ENCODE results near the gene SPATA13. TPM values are rescaled to one million over a fixed set of nuclear protein-coding genes. Genes with fewer than 3 reads are reported as not detected.

The SPATA13 gene
- total RNA-seq, 1 donor from 2014 or later: 52.7 TPM

GRCh38 chr13:24223341-24224231 is 63.1 kb downstream of the SPATA13 start:
- no peak for DNase-seq (ENCODE audit: low spot score)

- DNase-seq (ENCODE audit: low spot score): no peak
Measured at GRCh38 chr13:24224232-24224680, 63.7 kb downstream of the SPATA13 start.

DNA sequence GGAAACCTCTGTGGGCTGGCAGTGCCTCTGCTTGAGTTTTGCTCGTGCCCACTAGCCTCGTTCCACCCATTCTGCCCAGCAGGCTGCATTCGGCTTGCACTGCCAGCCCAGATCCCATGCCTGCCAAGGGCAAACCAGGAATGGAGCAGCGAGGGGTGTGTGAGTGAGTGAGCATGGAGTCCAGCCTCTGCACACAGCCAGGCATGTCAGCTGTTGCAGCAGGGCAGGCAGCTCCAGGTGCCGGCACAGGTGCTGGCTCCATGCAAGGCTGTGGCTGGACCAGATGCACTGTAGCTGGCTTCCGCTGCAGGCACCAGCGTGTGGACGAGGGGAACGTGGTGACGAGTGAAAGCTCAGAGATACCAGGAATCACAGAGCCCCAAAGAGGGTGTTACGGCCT is 64.5 kb downstream of the SPATA13 start:
- no peak for DNase-seq (ENCODE audit: low spot score)

DNA sequence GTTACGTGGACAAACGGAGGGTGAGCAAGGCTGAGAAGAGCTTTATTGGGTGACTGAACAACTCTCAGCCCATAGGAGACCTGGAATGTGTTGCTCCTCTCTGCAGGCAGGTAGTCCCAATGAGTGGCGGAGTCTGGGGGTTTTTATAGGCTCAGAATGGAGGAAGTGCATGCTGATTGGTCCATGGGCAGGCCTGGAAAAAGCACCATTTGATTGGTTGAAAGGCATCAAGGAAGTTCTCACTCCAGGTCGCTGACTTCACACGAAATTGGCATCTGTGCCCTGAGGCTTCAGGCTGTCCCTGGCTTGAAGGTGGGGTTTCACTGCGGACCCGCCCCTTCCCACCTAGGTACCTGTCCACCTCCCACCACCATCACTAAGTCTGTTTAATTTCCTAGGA is 65.4 kb downstream of the SPATA13 start:
- DNase-seq (ENCODE audit: low spot score): no peak

- no peak for DNase-seq (ENCODE audit: low spot score)
Measured at GRCh38 chr13:24226762-24227161, 66.2 kb downstream of the SPATA13 start.

- DNase-seq (ENCODE audit: low spot score): peak; percentile 45
Measured at GRCh38 chr13:24228852-24229458, 68.4 kb downstream of the SPATA13 start.

GRCh38 chr13:24230428-24231072 is 70.0 kb downstream of the SPATA13 start:
- DNase-seq (ENCODE audit: low spot score): no peak

DNA sequence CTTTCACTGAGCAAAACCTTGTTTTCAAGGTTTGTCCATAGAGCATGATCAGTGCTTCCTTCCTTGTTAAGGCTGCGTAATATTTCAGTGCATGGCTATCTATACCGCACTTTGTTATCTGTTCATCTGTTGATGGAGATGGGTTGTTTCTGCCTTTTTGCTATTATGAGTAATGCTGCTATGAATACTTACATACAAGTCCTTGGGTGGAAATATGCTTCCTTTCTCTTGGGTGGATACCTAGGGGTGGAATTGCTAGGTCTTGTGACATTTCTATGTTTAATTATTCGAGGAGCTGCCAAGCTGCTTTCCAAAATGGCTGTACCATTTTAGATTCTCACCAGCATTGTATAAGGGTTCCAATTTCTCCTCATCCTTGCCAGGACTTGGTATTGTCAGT is 70.9 kb downstream of the SPATA13 start:
- DNase-seq (ENCODE audit: low spot score): no peak

DNA sequence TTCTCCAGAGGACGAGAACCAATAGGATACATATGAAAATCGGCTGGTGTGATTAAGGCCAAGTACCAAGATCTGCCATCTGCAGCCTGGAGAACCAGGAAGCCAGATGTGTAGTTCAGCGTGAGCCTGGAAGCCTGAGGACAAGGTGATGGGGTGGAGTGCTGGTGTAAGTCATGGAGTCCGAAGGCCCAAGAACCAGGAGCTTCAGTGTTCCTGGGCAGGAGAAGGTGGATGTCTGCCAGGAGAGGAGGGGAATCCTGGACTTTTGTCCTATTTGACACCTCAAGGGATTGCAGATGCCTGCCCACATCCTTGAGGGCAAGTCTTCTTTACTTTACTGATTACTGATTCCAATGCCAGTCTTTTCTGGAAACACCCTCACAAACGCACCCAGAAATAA is 71.5 kb downstream of the SPATA13 start:
- DNase-seq (ENCODE audit: low spot score): no peak

DNA sequence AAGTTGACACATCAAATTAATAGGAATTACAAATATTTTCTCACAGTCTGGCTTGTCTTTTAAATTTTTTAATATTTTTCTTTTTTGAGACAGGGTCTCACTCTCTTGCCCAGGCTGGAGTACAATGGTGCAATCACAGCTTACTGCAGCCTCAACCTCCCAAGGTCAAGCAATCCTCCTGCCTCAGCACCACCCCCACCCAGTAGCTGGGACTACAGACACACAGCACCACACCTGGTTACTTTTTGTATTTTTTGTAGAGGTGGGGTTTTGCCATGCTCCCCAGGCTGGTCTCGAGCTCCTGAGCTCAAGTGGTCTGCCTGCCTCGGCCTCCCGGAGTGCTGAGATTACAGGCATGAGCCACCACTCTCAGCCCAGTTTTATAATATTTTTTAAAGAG is 72.0 kb downstream of the SPATA13 start:
- no peak for DNase-seq (ENCODE audit: low spot score)

GRCh38 chr13:24233351-24233901 is 72.9 kb downstream of the SPATA13 start:
- no peak for DNase-seq (ENCODE audit: low spot score)

GRCh38 chr13:24234200-24234915 is 73.8 kb downstream of the SPATA13 start:
- DNase-seq (ENCODE audit: low spot score): peak; percentile 14

GRCh38 chr13:24237356-24237755 is 76.8 kb downstream of the SPATA13 start:
- DNase-seq (ENCODE audit: low spot score): no peak

GRCh38 chr13:24241336-24241735 is 80.8 kb downstream of the SPATA13 start:
- no peak for DNase-seq (ENCODE audit: low spot score)

DNA sequence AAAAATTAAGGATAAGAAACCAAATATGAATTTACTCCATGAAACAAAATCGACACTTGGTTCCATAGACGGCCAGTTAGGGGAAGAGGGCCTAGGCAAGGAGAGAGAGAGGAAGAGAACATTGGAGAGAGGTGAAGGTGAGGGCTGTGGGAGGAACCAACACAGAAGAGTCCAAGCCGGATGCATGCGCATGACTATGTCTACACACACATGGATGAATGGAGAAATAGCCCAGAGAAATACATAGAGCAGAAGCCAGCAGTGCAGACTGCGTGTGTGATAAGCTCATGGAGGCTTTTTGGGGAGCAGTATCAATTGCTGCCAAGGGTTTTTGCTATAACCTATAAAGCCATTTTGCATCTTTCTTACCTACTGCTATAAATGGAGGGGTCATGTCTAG is 81.6 kb downstream of the SPATA13 start:
- no peak for DNase-seq (ENCODE audit: low spot score)

DNA sequence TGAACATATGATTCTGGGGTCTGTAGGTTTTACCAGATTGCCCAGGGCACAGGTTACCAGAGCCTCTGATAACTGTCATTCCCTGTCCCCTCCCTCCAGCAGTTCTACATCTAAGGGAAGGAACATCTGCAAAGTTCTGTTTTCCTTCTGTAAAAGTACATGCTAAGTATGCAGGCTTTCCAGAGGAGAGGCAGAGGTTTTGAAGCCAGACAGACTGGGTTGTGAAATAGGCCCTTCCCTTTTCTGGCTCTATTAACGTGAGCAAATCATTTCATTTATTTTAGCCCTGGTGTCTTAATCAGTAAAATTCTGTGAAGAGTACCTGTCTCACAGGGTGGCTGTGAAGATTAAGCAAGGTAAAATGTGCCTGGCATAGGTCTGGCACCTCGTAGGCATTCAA is 82.8 kb downstream of the SPATA13 start:
- no peak for DNase-seq (ENCODE audit: low spot score)

- no peak for DNase-seq (ENCODE audit: low spot score)
Measured at GRCh38 chr13:24244802-24245201, 84.3 kb downstream of the SPATA13 start.

DNA sequence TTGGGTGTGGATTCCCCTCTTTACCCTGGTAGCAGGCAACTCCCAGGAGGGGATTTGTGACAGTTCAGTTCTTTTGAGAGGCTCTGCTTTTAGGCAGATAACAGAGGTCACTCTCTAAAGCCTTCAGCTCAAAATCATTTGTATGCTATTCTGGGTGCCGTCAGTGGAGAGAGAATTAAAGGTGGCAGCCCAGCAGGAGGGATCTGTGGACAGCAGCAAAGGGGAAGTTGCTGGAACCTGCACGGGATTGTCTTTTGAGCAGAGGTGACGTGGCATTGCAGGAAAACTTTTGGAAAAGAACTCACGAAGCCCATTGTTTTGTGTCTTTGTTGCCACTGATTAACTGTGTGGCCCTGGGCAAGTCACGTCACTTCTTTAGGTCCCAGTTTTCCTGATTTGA is 86.5 kb downstream of the SPATA13 start:
- no peak for DNase-seq (ENCODE audit: low spot score)

DNA sequence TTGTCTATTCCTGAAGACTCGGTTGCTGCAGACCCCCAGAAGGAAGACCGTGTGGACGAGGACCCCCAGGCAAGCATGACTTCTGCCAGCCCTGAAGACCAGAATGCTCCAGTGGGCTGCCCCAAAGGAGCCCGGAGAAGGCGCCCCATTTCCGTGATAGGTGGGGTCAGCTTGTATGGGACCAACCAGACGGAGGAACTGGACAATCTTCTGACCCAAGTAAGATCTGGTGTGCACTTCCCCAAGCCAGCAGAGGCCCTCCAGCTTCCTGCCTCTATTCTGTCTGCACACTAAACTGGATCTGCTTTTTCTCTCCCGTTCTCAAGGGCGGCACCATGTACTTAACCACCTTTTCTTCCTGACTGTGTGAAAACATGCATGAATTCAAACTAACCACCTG is 89.1 kb downstream of the SPATA13 start:
- no peak for DNase-seq (ENCODE audit: low spot score)

DNA sequence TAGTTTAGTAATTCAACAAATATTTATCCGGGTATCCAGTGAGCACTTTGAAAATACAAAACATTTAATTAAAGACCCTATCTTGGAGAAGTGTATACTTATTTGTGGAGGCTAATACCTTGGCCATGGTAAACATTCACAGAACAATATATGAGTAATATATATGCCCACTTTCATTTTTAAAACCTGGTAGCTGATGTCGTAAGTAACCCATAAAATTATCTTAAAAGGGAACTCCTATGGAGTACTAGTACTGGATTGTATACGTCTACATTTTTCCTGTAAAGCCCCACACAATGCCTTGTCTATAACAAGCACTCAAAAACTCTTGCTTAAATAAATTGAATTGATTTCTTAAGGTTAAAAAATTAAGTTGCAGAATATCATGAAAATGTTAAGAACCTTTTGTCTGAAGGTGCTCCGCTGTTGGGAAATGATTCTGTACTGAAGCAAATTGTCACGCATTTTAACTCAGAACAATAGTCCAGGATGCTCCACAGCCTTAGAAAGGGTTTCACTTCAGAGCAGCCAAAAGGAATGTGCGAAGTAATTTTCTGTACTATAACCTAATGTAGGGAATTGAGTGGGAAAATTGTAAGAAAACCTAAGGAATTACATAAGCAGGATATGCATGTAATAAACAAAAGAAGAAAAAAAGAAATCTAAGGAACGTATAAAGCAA is 90.0 kb downstream of the SPATA13 start:
- no peak for DNase-seq (ENCODE audit: low spot score)

DNA sequence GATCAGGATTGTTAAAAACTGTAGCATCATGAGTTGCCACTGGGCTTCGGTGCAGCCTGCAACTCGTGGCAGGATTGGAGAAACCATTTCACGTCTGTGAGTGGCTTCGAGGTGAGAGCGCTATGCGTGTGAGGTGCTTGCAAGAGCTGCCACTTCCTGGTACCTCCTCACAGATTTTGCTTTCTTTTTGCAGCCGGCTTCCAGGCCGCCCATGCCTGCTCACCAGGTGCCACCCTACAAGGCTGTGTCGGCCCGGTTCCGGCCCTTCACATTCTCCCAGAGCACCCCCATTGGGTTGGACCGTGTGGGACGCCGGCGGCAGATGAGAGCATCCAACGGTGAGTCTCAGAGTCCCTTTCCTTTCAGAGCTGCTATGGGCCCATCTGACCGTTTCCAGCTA is 91.0 kb downstream of the SPATA13 start:
- no peak for DNase-seq (ENCODE audit: low spot score)
